ENCODE data around the gene SLC5A10.

DNA sequence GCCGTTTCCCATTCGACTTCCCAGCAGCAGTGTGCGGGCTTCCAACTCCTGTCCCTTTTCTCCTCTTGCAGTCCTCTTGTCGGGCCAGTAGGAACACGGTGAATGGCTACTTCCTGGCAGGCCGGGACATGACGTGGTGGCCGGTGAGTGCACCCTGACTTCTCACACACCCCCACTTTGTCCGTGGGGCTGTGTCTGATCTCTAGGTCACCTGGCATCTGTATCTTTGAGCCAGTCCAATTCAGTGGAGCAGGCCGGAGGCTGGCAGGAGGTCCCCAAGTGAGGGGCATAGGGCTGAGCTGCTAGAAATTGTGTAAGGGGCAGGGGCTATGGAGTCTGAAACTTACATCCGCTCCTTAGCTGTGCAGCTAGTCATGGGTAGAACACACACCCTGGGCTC, 6.6 kb downstream of the SLC5A10 start:
- TF ChIP-seq, protein P1, sequence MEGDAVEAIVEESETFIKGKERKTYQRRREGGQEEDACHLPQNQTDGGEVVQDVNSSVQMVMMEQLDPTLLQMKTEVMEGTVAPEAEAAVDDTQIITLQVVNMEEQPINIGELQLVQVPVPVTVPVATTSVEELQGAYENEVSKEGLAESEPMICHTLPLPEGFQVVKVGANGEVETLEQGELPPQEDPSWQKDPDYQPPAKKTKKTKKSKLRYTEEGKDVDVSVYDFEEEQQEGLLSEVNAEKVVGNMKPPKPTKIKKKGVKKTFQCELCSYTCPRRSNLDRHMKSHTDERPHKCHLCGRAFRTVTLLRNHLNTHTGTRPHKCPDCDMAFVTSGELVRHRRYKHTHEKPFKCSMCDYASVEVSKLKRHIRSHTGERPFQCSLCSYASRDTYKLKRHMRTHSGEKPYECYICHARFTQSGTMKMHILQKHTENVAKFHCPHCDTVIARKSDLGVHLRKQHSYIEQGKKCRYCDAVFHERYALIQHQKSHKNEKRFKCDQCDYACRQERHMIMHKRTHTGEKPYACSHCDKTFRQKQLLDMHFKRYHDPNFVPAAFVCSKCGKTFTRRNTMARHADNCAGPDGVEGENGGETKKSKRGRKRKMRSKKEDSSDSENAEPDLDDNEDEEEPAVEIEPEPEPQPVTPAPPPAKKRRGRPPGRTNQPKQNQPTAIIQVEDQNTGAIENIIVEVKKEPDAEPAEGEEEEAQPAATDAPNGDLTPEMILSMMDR (IDR thresholded peaks at IDR 0.05; ENCODE audit: poor library complexity, severe bottlenecking) = no peak
- no peak for TF ChIP-seq POLR2AphosphoS5 (IDR thresholded peaks at IDR 0.05)
- TF ChIP-seq SMC3 (conservative IDR thresholded peaks at IDR 0.05; ENCODE audit: poor library complexity) = no peak
- TF ChIP-seq EZH2 (IDR thresholded peaks at IDR 0.05; ENCODE audit: borderline replicate concordance, insufficient read depth, low read length, poor library complexity, severe bottlenecking) = no peak
- no peak for TF ChIP-seq REST (IDR thresholded peaks at IDR 0.05; ENCODE audit: borderline replicate concordance)

Data from neural cell (in vitro differentiated cells).